Fibroblast of skin of left quadriceps (primary cell): ENCODE measurements around the gene G6PC2.

Experiments used
- DNase-seq, 2 experiments: peaks; one replicate each; pipeline ENCODE4 v3.0.0-alpha.2; 2013; ENCODE audit warnings: low read depth in 2 of 2

Gene G6PC2

GRCh38 chr2:168948621-168949212 is 47.6 kb downstream of the G6PC2 start:
- no peak for DNase-seq

- DNase-seq: no peak
Observed at GRCh38 chr2:168949324-168949723, 48.2 kb downstream of the G6PC2 start.

GRCh38 chr2:168951871-168952270 is 50.8 kb downstream of the G6PC2 start:
- no peak for DNase-seq

- no peak for DNase-seq
Observed at GRCh38 chr2:168952424-168952823, 51.3 kb downstream of the G6PC2 start.

GRCh38 chr2:168954256-168954655 is 53.2 kb downstream of the G6PC2 start:
- no peak for DNase-seq

GRCh38 chr2:168955321-168955720 is 54.2 kb downstream of the G6PC2 start:
- no peak for DNase-seq

GRCh38 chr2:168956392-168956791 is 55.3 kb downstream of the G6PC2 start:
- no peak for DNase-seq
